Amniotic stem cell (primary cell): ENCODE measurements around the gene CCDC68.

Experiments
- DNase-seq: peaks from one replicate; lab custom pipeline; 2025; lab: John Stamatoyannopoulos, UW

Gene CCDC68, protein sequence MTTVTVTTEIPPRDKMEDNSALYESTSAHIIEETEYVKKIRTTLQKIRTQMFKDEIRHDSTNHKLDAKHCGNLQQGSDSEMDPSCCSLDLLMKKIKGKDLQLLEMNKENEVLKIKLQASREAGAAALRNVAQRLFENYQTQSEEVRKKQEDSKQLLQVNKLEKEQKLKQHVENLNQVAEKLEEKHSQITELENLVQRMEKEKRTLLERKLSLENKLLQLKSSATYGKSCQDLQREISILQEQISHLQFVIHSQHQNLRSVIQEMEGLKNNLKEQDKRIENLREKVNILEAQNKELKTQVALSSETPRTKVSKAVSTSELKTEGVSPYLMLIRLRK

GRCh38 chr18:54958704-54959625 lies at the start of gene CCDC68:
TSS of gene CCDC68 (minus strand) at chr18:54959461. CDS start at chr18:54942791, 16,670 bp downstream.
- no peak for DNase-seq

- DNase-seq: no peak
Measured at GRCh38 chr18:55007602-55008001, 48.3 kb upstream of the CCDC68 start.

- DNase-seq: no peak
Measured at GRCh38 chr18:55003695-55004094, 44.4 kb upstream of the CCDC68 start.

DNA sequence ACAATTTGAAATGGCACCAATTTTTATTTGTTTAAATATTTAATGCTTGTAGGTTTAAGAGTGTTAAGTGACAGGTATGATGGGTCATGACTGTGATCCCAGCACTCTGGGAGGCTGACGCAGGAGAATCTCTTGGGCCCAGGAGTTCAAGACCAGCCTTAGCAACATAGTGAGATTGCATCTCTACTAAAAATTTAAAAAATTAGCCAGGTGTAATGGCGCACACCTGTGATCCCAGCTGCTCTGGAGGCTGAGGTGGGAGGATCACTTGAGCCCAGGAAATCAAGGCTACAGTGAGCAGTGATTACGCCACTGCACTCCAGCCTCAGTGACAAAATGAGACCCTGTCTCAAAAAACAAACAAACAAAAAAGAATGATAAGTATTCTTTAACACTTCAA lies 43.0 kb upstream of the CCDC68 start:
- DNase-seq: no peak

DNA sequence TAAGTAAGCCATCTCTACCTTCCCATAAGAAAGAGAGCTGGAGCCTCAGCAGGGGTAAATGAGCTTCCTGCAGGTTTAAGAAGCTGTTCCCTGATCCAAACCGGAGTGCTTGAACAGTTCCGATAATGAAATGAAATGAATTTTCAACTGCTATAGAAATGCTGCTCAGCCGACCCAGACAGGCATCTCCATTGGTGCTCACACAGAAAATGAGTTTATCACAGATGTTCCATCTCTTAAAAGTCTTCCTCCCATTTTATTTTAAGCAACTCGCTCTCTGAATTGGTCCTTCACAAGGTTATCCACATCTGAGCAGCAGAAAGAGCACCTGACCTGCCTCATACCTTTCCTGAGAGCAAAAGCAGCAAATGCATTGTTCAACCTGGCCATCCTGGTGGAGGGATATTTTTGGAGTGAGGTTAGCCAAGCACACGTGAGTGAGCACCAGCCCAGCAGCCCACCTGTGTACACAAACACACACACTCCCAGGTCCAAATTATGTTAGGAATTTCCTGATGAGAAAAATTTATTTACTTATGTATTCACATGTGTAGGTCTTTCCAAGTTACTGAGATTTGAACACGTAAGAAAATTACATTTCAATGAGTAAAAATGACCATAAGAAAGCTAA lies 42.2 kb upstream of the CCDC68 start:
- no peak for DNase-seq

- no peak for DNase-seq
Measured at GRCh38 chr18:55000529-55000928, 41.3 kb upstream of the CCDC68 start.

- no peak for DNase-seq
Measured at GRCh38 chr18:54999016-54999415, 39.8 kb upstream of the CCDC68 start.

GRCh38 chr18:54995421-54996143 lies 36.3 kb upstream of the CCDC68 start:
- DNase-seq: no peak

DNA sequence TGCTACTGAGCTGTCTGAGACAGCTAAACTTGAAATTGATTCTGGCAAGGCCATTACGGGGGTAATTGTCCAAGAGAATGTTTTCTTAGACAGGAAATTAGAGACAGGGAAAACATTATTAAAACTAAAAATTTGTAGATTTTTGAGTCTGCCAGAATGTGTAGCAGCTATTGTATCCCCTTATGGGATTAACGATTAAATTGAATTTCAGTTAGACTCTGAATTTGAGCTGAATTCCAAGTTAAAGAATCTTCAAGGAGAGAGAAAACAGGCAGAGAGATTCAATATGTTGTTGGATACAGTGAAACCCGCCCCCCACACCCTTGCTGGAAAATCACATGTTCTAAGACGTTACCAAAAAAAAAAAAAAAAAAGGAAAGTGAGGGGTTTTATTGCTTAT lies 32.7 kb upstream of the CCDC68 start:
- no peak for DNase-seq

GRCh38 chr18:54984908-54985307 lies 25.6 kb upstream of the CCDC68 start:
- no peak for DNase-seq

GRCh38 chr18:54983791-54984190 lies 24.5 kb upstream of the CCDC68 start:
- DNase-seq: no peak

DNA sequence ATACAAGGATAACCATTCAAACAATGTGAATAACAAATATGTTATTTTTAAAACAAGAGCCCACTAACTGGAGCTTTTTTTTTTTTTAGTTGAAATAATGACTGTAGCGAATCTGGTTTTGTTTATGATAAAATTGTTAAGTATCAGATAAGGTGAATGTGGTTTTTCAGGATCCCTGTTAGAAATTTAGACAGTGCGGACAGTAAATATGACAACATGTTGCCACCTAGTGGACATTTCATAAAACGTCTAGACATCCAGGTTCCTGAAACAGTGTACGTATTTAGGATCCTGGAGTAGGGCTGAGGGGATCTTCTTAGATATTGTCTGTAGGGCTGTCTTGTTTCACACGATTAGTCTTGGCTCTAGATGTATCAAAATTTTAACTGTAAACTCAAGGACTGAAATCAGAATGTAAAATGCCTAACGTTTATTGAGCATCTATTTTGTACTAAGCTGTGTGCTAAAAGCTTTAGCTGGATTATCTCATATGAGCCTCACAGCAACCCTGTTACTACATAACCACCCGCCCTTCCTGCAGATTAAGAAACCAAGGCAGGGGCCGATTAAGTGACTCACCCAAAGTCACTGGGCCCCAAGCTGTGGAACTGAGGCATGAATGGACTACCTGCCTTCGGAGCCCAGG lies 23.9 kb upstream of the CCDC68 start:
- peak; percentile 52 for DNase-seq

DNA sequence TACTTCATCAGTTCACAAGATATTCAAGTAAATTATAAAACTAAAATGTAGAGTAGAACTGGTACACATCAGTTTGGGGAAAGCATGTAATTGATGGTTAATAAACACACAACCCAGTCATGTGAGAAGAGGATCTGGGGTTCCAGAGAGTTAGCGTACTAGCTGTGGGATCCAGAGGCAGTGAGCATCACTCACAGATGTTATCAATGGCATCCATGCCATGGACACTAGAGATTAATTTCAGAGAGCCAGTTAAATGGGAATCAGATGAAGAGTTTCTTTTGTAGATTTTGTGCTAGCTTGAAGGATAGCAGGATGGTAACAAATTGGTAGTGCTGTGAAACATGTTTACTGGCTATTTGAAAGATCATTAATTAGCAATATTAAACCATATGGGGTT lies 21.8 kb upstream of the CCDC68 start:
- DNase-seq: no peak

GRCh38 chr18:54975598-54975997 lies 16.3 kb upstream of the CCDC68 start:
- no peak for DNase-seq

DNA sequence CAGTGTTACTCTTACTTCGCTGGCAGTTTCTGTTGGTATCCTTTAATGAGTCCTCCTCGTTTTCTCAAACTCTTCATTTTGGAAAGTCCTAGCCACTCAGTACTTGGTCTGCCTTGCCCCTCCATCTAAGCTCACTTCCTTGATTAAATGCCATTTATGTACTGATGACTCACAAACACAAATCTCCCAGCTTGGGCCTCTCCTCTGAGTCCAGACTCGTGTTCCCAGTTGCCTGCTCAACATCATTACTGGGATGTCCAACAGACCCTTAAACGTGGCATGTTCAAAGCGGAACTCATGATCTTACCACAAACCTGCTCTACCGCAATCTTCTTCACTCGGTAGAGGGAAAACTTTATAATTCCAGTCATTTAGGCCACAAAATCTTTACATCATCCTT lies 13.8 kb upstream of the CCDC68 start:
- DNase-seq: no peak

DNA sequence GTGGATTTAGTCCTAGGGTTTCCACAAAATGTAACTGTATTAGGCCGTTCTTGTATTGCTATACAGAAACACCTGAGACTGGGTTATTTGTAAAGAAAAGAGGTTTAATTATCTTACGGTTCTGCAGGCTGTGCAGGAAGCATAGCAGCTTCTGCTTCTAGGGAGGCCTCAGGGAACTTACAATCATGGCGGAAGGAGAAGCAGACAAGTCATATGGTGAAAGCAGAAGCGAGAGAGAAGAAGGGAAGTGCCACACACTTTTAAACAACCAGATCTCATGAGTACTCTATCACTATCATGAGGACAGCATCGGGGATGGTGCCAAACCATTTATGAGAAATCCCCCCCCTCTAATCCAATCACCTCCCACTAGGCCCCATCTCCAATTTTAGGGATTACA lies 9.5 kb upstream of the CCDC68 start:
- DNase-seq: no peak

- peak; percentile 13 for DNase-seq
Measured at GRCh38 chr18:54968237-54968636, 9.0 kb upstream of the CCDC68 start.

DNA sequence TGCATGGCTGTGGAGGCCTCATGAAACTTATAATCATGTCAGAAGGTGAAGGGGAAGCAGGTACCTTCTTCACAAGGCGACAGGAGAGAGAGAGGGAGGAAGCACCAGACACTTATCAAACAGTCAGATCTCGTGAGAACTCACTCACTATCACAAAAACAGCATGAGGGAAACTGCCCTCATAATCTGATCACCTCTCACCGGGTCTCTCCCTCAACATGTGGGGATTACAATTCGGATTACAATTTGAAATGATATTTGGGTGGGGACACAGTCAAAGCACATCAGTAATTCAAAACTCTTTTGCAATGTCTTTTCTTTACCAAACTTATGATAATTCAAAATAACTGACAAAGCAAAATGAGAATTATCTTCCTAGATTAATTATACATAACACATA lies 8.5 kb upstream of the CCDC68 start:
- DNase-seq: no peak

GRCh38 chr18:54964741-54965140 lies 5.5 kb upstream of the CCDC68 start:
- DNase-seq: no peak

- DNase-seq: no peak
Measured at GRCh38 chr18:54962919-54963645, 3.8 kb upstream of the CCDC68 start.

- DNase-seq: no peak
Measured at GRCh38 chr18:54961868-54962267, 2.6 kb upstream of the CCDC68 start.
